SK-N-SH treated with all-trans-retinoic acid at 6 μM for 48 hours (cell line): Measurements from ENCODE around the gene GAK.

ENCODE experiments used
- ATAC-seq: fragments of 200-7000 bp; cut with Tn5 transposase; 3 replicates; pipeline ENCODE4 v1.9.1; 2020; ENCODE audit warnings: mild to moderate bottlenecking, moderate library complexity
- ARNTL ChIP-seq: fragments of 450-650 bp; formaldehyde crosslinking; IDR thresholded peaks from 2 replicates; pipeline ENCODE4 v1.5.0; 2020; ENCODE audit warnings: low read depth, mild to moderate bottlenecking, moderate library complexity, borderline replicate concordance
- BACH2 ChIP-seq: fragments of 250-450 bp; sonication (Bioruptor Pico); IDR thresholded peaks from 2 replicates; pipeline ENCODE4 v1.9.0; 2021; ENCODE audit warnings: mild to moderate bottlenecking, borderline replicate concordance
- ESRRG ChIP-seq: fragments of 250-450 bp; sonication (Bioruptor Pico); IDR thresholded peaks from 2 replicates; pipeline ENCODE4 v1.6.1; 2021; ENCODE audit warnings: mild to moderate bottlenecking
- GLIS3 ChIP-seq: fragments of 250-450 bp; sonication (Bioruptor Pico); IDR thresholded peaks from 2 replicates; pipeline ENCODE4 v1.5.0; 2020; ENCODE audit warnings: mild to moderate bottlenecking, moderate library complexity
- ISL1 ChIP-seq: fragments of 250-450 bp; sonication (Bioruptor Pico); IDR thresholded peaks from 2 replicates; pipeline ENCODE4 v2.1.2; 2022; ENCODE audit warnings: mild to moderate bottlenecking, moderate library complexity
- OSR1 ChIP-seq: fragments of 250-450 bp; sonication (Bioruptor Pico); IDR thresholded peaks from 2 replicates; pipeline ENCODE4 v1.8.0; 2022; ENCODE audit warnings: moderate library complexity, mild to moderate bottlenecking, inconsistent platforms
- PPARA ChIP-seq: fragments of 250-450 bp; sonication (Bioruptor Pico); IDR thresholded peaks from 2 replicates; pipeline ENCODE4 v1.5.0; 2020; ENCODE audit warnings: mild to moderate bottlenecking, borderline replicate concordance
- RARB ChIP-seq: fragments of 250-450 bp; sonication (Bioruptor Pico); IDR thresholded peaks from 2 replicates; pipeline ENCODE4 v1.8.0; 2021; ENCODE audit warnings: mild to moderate bottlenecking, moderate library complexity
- SNAI2 ChIP-seq: fragments of 250-450 bp; sonication (Bioruptor Pico); IDR thresholded peaks from 2 replicates; pipeline ENCODE4 v1.5.0; 2020; ENCODE audit warnings: mild to moderate bottlenecking, moderate library complexity
- TCF4 ChIP-seq: fragments of 250-450 bp; sonication (Bioruptor Pico); IDR thresholded peaks from 2 replicates; pipeline ENCODE4 v1.8.0; 2021; ENCODE audit warnings: mild to moderate bottlenecking, moderate library complexity, borderline replicate concordance
- TOX ChIP-seq: fragments of 250-450 bp; sonication (Bioruptor Pico); IDR thresholded peaks from 2 replicates; pipeline ENCODE4 v1.8.0; 2021; ENCODE audit warnings: mild to moderate bottlenecking, moderate library complexity, borderline replicate concordance
- ZC3H10 ChIP-seq: fragments of 250-450 bp; sonication (Bioruptor Pico); IDR thresholded peaks from 2 replicates; pipeline ENCODE4 v1.5.1; 2021; ENCODE audit warnings: mild to moderate bottlenecking, moderate library complexity
- ZFP3 ChIP-seq: fragments of 250-450 bp; sonication (Bioruptor Pico); IDR thresholded peaks from 2 replicates; pipeline ENCODE4 v1.5.0; 2020; ENCODE audit warnings: mild to moderate bottlenecking, moderate library complexity
- ZFP30 ChIP-seq: fragments of 450-650 bp; formaldehyde crosslinking; IDR thresholded peaks from 2 replicates; pipeline ENCODE4 v1.5.0; 2022; ENCODE audit warnings: mild to moderate bottlenecking, moderate library complexity
- ZNF565 ChIP-seq: fragments of 450-650 bp; formaldehyde crosslinking; conservative IDR thresholded peaks from 2 replicates; pipeline ENCODE4 v1.5.0; 2020; ENCODE audit warnings: low read depth, mild to moderate bottlenecking, moderate library complexity
- ZNF8 ChIP-seq: fragments of 450-650 bp; formaldehyde crosslinking; IDR thresholded peaks from 2 replicates; pipeline ENCODE4 v1.5.0; 2020; ENCODE audit warnings: mild to moderate bottlenecking, moderate library complexity
- TF ChIP-seq, protein P1 (sequence below): fragments of 250-450 bp; sonication (Bioruptor Pico); IDR thresholded peaks from 2 replicates; pipeline ENCODE4 v1.5.0; 2020; ENCODE audit warnings: mild to moderate bottlenecking, moderate library complexity
- TF ChIP-seq, protein P2 (sequence below): fragments of 250-450 bp; sonication (Bioruptor Pico); IDR thresholded peaks from 2 replicates; pipeline ENCODE4 v1.5.1; 2021; ENCODE audit warnings: mild to moderate bottlenecking, moderate library complexity
- TF ChIP-seq, protein P3 (sequence below): fragments of 250-450 bp; sonication (Bioruptor Pico); IDR thresholded peaks from 2 replicates; pipeline ENCODE4 v1.8.0; 2021; ENCODE audit warnings: low read depth, mild to moderate bottlenecking, moderate library complexity, borderline replicate concordance
- TF ChIP-seq, protein P4 (sequence below): fragments of 250-450 bp; sonication (Bioruptor Pico); IDR thresholded peaks from 2 replicates; pipeline ENCODE4 v1.5.1; 2020; ENCODE audit warnings: low read depth, mild to moderate bottlenecking, moderate library complexity
- TF ChIP-seq, protein P5 (sequence below): fragments of 250-450 bp; sonication (Bioruptor Pico); IDR thresholded peaks from 2 replicates; pipeline ENCODE4 v1.8.0; 2020; ENCODE audit warnings: mild to moderate bottlenecking, moderate library complexity, borderline replicate concordance

The GAK gene

DNA sequence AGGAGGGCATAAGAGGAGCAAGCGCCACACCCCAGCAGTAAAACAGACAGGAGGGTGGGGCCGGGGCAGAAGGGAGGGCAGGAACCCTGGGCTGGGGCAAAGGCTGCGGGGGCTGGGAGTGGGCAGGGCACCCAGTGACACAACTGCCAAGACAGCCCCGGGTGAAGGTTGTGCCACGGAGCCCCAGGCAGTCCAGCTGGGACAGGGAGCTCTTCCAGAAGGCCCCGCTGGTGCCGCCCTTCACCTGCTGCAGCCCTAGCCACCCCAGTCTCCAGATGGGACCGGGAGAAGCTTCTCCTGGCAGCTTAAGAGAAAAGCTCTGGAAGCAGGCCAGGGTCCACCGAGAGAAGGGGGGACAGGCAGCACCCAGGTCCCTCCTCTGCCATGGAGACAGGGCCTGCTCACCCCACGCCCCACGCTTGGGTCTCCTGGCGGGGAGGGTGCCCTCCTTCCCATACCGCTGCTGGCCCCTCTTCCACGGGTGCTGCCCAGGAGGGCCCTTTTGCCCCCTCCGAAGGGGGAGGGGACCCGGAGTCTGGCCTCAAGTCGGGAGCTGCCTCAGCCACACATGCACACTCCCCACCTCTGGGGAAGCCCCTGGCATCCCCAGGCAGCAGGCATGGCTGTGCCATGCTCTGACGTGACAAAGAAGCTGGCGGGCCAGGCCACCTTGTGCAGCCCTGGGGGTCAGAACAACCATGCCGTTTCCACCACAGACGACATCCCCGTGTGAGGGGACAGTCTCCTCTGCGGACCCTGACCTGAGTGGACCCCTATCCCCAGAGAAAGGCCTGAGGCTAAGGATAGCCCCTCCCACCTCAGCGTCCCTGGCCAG is 39.8 kb upstream of the GAK start:
- ATAC-seq, result no peak
- TF ChIP-seq RARB, result no peak
- no peak for TF ChIP-seq ZNF565
- no peak for TF ChIP-seq PPARA (CRISPR knock-in tag)

DNA sequence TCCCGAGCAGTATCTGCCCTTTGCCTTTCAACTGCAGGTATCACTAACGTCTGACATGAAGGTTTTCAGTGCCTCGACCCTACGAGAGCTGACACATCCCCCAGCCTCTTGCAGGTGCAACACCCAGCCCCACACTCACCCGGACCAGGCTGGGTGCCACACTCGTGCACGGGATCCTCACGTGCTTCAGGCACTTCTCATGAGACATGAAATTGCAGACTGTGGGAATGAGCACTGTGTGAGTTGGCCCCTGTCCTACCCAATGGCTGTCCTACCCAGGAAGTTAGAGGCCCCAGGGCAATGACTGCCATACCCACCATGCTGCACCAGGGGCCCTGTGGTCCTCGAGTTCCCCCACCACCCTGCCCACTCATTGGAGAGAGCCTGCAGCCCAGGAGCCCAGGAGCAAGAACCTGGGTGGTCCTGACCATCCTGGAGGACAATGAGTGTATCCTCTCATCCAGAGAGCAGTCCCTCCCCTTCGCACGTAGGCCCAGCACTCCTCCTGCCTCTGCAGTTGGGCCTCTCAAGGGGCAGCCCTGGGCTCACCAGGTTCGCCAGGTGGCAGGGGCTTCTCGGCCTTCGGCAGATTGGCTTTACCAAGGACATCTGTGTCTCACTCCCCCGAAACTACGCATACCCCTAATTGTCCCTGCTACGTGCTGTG is 38.9 kb upstream of the GAK start:
- no peak for ATAC-seq
- TF ChIP-seq, protein P1, sequence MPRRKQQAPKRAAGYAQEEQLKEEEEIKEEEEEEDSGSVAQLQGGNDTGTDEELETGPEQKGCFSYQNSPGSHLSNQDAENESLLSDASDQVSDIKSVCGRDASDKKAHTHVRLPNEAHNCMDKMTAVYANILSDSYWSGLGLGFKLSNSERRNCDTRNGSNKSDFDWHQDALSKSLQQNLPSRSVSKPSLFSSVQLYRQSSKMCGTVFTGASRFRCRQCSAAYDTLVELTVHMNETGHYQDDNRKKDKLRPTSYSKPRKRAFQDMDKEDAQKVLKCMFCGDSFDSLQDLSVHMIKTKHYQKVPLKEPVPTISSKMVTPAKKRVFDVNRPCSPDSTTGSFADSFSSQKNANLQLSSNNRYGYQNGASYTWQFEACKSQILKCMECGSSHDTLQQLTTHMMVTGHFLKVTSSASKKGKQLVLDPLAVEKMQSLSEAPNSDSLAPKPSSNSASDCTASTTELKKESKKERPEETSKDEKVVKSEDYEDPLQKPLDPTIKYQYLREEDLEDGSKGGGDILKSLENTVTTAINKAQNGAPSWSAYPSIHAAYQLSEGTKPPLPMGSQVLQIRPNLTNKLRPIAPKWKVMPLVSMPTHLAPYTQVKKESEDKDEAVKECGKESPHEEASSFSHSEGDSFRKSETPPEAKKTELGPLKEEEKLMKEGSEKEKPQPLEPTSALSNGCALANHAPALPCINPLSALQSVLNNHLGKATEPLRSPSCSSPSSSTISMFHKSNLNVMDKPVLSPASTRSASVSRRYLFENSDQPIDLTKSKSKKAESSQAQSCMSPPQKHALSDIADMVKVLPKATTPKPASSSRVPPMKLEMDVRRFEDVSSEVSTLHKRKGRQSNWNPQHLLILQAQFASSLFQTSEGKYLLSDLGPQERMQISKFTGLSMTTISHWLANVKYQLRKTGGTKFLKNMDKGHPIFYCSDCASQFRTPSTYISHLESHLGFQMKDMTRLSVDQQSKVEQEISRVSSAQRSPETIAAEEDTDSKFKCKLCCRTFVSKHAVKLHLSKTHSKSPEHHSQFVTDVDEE (CRISPR knock-in tag), result no peak
- TF ChIP-seq, protein P2, sequence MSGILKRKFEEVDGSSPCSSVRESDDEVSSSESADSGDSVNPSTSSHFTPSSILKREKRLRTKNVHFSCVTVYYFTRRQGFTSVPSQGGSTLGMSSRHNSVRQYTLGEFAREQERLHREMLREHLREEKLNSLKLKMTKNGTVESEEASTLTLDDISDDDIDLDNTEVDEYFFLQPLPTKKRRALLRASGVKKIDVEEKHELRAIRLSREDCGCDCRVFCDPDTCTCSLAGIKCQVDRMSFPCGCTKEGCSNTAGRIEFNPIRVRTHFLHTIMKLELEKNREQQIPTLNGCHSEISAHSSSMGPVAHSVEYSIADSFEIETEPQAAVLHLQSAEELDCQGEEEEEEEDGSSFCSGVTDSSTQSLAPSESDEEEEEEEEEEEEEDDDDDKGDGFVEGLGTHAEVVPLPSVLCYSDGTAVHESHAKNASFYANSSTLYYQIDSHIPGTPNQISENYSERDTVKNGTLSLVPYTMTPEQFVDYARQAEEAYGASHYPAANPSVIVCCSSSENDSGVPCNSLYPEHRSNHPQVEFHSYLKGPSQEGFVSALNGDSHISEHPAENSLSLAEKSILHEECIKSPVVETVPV (CRISPR knock-in tag), result no peak
- TF ChIP-seq ZFP30, result no peak
- TF ChIP-seq ISL1 (CRISPR knock-in tag), result no peak
- TF ChIP-seq RARB, result no peak
- TF ChIP-seq ZC3H10 (CRISPR knock-in tag), result no peak
- TF ChIP-seq, protein P3, sequence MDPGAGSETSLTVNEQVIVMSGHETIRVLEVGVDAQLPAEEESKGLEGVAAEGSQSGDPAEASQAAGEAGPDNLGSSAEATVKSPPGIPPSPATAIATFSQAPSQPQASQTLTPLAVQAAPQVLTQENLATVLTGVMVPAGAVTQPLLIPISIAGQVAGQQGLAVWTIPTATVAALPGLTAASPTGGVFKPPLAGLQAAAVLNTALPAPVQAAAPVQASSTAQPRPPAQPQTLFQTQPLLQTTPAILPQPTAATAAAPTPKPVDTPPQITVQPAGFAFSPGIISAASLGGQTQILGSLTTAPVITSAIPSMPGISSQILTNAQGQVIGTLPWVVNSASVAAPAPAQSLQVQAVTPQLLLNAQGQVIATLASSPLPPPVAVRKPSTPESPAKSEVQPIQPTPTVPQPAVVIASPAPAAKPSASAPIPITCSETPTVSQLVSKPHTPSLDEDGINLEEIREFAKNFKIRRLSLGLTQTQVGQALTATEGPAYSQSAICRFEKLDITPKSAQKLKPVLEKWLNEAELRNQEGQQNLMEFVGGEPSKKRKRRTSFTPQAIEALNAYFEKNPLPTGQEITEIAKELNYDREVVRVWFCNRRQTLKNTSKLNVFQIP (CRISPR knock-in tag), result no peak
- no peak for TF ChIP-seq ZNF8 (CRISPR knock-in tag)
- TF ChIP-seq, protein P4, sequence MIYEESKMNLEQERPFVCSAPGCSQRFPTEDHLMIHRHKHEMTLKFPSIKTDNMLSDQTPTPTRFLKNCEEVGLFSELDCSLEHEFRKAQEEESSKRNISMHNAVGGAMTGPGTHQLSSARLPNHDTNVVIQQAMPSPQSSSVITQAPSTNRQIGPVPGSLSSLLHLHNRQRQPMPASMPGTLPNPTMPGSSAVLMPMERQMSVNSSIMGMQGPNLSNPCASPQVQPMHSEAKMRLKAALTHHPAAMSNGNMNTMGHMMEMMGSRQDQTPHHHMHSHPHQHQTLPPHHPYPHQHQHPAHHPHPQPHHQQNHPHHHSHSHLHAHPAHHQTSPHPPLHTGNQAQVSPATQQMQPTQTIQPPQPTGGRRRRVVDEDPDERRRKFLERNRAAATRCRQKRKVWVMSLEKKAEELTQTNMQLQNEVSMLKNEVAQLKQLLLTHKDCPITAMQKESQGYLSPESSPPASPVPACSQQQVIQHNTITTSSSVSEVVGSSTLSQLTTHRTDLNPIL (CRISPR knock-in tag), result no peak
- no peak for TF ChIP-seq SNAI2 (CRISPR knock-in tag)
- TF ChIP-seq OSR1 (CRISPR knock-in tag), result no peak
- TF ChIP-seq BACH2 (CRISPR knock-in tag), result no peak
- TF ChIP-seq GLIS3 (CRISPR knock-in tag), result no peak
- no peak for TF ChIP-seq ARNTL
- no peak for TF ChIP-seq ZFP3 (CRISPR knock-in tag)
- TF ChIP-seq ZNF565, result no peak
- no peak for TF ChIP-seq TOX
- TF ChIP-seq, all 23 proteins: peak for 0

DNA sequence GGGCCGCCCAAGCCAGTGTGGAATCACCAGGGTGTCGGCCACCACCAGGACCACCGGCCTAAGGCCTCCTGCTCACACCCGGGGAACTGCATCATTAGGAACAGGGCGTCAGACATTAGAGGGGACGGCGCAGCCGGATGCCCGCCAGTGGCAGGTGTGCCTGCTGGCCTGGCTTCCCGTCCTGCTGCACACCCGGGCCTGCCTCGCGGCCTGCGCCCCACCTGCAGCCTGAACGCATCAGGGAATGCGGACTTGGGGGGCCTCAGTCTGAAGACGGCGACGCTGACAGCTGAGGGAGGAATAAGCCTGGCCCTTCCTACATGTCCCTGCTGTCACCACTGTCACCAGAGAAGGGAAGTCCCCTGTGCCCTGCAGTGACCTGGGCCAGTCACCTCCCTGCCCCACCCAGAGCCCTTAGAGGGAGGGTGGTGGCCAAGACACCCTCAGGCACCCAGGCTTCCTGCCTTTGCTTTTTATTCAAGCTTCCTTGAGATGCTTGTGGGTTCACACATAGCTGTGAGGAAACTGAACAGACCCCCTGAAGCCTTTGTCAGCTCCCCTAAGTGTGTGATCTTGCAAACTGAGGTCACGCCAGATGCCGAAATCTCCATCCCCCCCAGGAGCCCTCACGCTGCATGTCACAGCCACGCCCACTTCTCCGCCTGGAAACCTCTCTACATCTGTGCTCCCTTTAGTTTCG is 38.1 kb upstream of the GAK start:
- no peak for ATAC-seq
- no peak for TF ChIP-seq SNAI2 (CRISPR knock-in tag)
- TF ChIP-seq, protein P5, sequence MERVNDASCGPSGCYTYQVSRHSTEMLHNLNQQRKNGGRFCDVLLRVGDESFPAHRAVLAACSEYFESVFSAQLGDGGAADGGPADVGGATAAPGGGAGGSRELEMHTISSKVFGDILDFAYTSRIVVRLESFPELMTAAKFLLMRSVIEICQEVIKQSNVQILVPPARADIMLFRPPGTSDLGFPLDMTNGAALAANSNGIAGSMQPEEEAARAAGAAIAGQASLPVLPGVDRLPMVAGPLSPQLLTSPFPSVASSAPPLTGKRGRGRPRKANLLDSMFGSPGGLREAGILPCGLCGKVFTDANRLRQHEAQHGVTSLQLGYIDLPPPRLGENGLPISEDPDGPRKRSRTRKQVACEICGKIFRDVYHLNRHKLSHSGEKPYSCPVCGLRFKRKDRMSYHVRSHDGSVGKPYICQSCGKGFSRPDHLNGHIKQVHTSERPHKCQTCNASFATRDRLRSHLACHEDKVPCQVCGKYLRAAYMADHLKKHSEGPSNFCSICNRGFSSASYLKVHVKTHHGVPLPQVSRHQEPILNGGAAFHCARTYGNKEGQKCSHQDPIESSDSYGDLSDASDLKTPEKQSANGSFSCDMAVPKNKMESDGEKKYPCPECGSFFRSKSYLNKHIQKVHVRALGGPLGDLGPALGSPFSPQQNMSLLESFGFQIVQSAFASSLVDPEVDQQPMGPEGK, result no peak
- TF ChIP-seq ESRRG (CRISPR knock-in tag), result no peak
- TF ChIP-seq, protein P2 (CRISPR knock-in tag), result no peak
- TF ChIP-seq ZC3H10 (CRISPR knock-in tag), result no peak
- no peak for TF ChIP-seq TOX
- no peak for TF ChIP-seq ZFP30
- TF ChIP-seq RARB, result no peak
- no peak for TF ChIP-seq ISL1 (CRISPR knock-in tag)
- no peak for TF ChIP-seq TCF4 (CRISPR knock-in tag)
- TF ChIP-seq BACH2 (CRISPR knock-in tag), result no peak
- TF ChIP-seq, protein P3 (CRISPR knock-in tag), result no peak
- TF ChIP-seq ARNTL, result no peak
